Uterus (tissue), 4 donors: Measurements from ENCODE around the gene MRPS31. TPM values are rescaled to one million over a fixed set of nuclear protein-coding genes. Genes with fewer than 3 reads are reported as not detected.
"Not testable (repeated sequence)": the region's sequence is repeated elsewhere in the genome, so short reads cannot be mapped to it uniquely, and the experiment has no call there.

Experiments
- DNase-seq, 2 donors: peaks; one replicate each; pipeline ENCODE4 v3.0.0-alpha.2; 2019 to 2020
- H3K27ac ChIP-seq, 2 donors: fragments of 200-600 bp; sonication (generic); 1 replicate in 1 of 2; 2 replicates in 1 of 2; pipeline ENCODE4 v1.5.1; 2016 to 2018
- H3K27me3 ChIP-seq, 2 donors: fragments of 200-600 bp; sonication (generic); one replicate each; pipeline ENCODE4 v1.5.1; 2018 to 2019; ENCODE audit warnings: control low read depth in 1 of 2
- H3K36me3 ChIP-seq, 2 donors: fragments of 200-600 bp; sonication (generic); one replicate each; pipeline ENCODE4 v1.5.1; 2019; ENCODE audit warnings: control low read depth in 1 of 2
- H3K4me1 ChIP-seq, 2 donors: fragments of 200-600 bp; sonication (generic); one replicate each; pipeline ENCODE4 v1.5.1; 2018 to 2019; ENCODE audit warnings: control low read depth in 1 of 2
- H3K4me3 ChIP-seq, 2 donors: fragments of 200-600 bp; sonication (generic); 1 replicate in 1 of 2; 2 replicates in 1 of 2; pipeline ENCODE4 v1.5.1; 2018 to 2019; ENCODE audit warnings: mild to moderate bottlenecking in 1 of 2
- H3K9me3 ChIP-seq, 2 donors: fragments of 200-600 bp; sonication (generic); one replicate each; pipeline ENCODE4 v1.5.1; 2019; ENCODE audit warnings: control low read depth in 1 of 2
- POLR2A ChIP-seq, 2 donors: fragments of 450-650 bp; IDR thresholded peaks; one replicate each; pipeline ENCODE4 v1.6.1; 2016; ENCODE audit warnings: antibody characterized with exemption in 2 of 2, mild to moderate bottlenecking in 1 of 2, moderate library complexity in 1 of 2
- intact Hi-C: fragments of 100-400 bp; cut with DNase I; formaldehyde crosslinking; loops from one replicate; pipeline ENCODE4 v1.15.1; 2023; ENCODE audit warnings: low total_unique reads
- total RNA-seq, 4 donors: library from RNA; depleted of rRNA in 3 of 4; stranded (reverse); fragments of >200 nt in 3 of 4; gene quantifications; one replicate each; pipeline versions ENCODE4 v1.1.0 to v1.2.4, GENCODE V29; 2014 to 2023
- TF ChIP-seq, protein P1 (sequence below), 4 experiments: fragments of 200-600 bp in 2 of 4; fragments of 450-650 bp in 2 of 4; sonication (generic) in 2 of 4; IDR thresholded peaks; one replicate each; pipeline ENCODE4 v1.5.1; 2016 to 2019; ENCODE audit warnings: antibody characterized with exemption in 4 of 4, mild to moderate bottlenecking in 2 of 4, moderate library complexity in 1 of 4
- donor health status: DM: yes; HTN: yes; CAD: no.

MRPS31 gene
- total RNA-seq, 4 donors from 2014 or later, result 6.1 to 31.5 (median 27.9) TPM

DNA sequence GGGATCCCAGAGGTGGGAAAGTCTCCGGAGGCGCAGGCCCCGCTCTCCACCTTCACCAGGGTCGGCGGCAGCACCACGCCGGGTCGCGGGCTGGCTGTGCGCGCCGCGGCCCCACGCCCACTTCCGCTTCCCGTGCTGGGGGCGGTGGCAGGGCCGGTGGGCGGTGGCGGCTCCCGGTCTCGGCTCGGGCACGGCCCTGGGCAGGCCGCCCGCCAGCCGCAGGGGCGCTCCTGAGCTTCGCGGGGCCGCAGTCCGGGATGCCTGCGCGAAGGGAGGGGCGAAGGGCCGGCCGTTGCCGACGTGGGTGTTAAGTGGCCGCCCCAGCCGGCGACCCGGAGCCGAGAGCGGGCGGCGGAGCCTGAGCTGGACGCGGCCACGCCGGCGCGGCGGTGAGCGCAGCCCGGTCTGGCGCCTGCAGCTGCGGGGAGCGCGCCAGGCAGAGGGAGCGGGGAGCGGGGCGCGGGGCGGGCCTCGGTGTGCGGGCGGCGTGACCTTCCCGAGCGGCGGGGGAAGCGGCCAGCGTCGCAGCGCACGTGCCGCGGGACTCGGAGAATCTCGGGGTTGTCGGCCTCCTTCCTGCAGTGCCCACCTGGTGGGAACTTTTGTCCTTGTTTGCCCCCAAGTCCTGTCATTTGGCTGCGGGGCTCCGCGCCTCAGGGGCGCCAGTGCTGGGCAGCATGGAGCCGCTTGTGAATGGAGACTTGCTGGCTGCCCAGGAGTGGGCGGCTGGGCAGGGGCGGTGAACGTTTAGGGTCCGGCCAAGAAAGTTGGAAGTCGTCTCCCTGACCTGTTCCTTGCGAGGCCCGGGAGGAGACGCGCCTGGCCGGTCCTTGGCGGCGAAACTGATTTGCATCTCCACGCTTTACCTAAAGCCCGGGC, 18.5 kb upstream of the MRPS31 start, which contains the start of gene SLC25A15:
SLC25A15 (plus strand) TSS at position 337 of the 879 bp plus-strand sequence. CDS start 3,616 bp downstream, outside the sequence.
- TF ChIP-seq, protein P1, sequence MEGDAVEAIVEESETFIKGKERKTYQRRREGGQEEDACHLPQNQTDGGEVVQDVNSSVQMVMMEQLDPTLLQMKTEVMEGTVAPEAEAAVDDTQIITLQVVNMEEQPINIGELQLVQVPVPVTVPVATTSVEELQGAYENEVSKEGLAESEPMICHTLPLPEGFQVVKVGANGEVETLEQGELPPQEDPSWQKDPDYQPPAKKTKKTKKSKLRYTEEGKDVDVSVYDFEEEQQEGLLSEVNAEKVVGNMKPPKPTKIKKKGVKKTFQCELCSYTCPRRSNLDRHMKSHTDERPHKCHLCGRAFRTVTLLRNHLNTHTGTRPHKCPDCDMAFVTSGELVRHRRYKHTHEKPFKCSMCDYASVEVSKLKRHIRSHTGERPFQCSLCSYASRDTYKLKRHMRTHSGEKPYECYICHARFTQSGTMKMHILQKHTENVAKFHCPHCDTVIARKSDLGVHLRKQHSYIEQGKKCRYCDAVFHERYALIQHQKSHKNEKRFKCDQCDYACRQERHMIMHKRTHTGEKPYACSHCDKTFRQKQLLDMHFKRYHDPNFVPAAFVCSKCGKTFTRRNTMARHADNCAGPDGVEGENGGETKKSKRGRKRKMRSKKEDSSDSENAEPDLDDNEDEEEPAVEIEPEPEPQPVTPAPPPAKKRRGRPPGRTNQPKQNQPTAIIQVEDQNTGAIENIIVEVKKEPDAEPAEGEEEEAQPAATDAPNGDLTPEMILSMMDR (IDR thresholded peaks at IDR 0.05), result peak in 3 of 4 experiments; percentile 38 to 43 (median 42)
- peak in 1 of 2 donors; percentile 64 for TF ChIP-seq POLR2A (IDR thresholded peaks at IDR 0.05)
- intact Hi-C loops, result no loop called here
- peak within 1 kb of the TSS; percentile 89 to 90 for H3K27ac ChIP-seq
- H3K27me3 ChIP-seq, result no peaks in the 10 kb centered on the region
- no peaks in the 10 kb centered on the region for H3K36me3 ChIP-seq
- H3K4me1 ChIP-seq, result no peaks in the 10 kb centered on the region
- peak within 1 kb of the TSS; percentile 27 to 71 for H3K4me3 ChIP-seq
- peak; percentile 59 to 73 for DNase-seq
- no peaks in the 10 kb centered on the region for H3K9me3 ChIP-seq

DNA sequence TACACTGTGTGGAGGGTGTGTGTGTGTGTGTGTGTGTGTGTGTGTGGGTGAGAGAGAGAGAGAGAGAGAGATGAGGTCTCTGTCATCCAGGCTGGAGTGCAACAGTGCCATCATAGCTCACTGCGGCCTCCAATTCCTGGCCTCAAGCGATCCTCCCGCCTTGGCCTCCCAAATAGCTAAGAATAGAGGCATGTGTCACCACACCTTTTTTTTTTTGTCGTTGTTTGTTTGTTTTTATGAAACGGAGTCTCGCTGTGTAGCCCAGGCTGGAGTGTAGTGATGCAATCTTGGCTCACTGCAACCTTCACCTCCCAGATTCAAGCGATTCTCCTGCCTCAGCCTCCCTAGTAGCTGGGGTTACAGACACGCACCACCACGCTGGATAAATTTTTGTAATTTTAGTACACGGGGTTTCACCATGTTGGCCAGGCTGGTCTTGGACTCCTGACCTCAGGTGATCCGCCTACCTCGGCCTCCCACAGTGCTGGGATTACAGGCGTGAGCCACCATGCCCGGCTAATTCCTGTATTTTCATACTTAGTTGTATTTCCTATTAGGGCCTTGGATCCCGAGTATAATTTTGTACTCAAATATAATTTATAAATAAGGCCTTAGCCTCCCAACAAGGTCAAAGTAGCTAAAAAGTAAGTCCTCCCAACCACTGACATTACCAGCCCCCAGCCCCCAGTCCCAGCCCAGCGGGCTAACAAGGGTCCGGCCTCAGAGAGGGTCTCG, 17.7 kb upstream of the MRPS31 start:
- intact Hi-C loops, H3K9me3 ChIP-seq, H3K27me3 ChIP-seq, H3K4me1 ChIP-seq, H3K36me3 ChIP-seq, DNase-seq: not testable (repeated sequence)
- H3K27ac ChIP-seq, result peak overlapping the region; percentile 89 to 90
- peak overlapping the region; percentile 27 to 71 for H3K4me3 ChIP-seq

DNA sequence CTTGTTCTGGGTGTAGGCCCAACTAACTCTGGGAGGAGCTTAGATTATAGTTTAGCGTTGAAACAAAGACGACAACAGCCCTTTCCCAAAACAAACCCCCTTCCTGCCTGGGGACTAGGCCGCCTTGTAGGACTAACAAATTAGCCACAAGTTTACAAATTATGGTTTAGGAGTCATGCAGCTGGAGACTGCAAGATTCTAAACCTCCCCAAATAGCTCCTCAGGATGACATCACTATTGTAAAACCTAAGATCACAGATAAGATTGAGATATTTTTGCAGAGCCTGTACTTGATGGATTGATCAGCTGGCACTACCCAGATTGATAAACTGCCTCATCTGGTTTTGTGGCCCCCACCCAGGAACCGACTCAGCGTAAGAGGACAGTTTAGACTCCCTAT, 16.1 kb upstream of the MRPS31 start:
- H3K36me3 ChIP-seq, result no peaks in the 10 kb centered on the region
- H3K4me3 ChIP-seq, result no peak overlapping the region
- TF ChIP-seq POLR2A (IDR thresholded peaks at IDR 0.05), result no peak
- TF ChIP-seq, protein P1 (IDR thresholded peaks at IDR 0.05), result no peak
- H3K9me3 ChIP-seq, result no peaks in the 10 kb centered on the region
- DNase-seq, result no peak
- no peak overlapping the region for H3K27ac ChIP-seq
- intact Hi-C loops, result no loop called here
- no peaks in the 10 kb centered on the region for H3K4me1 ChIP-seq
- no peaks in the 10 kb centered on the region for H3K27me3 ChIP-seq

DNA sequence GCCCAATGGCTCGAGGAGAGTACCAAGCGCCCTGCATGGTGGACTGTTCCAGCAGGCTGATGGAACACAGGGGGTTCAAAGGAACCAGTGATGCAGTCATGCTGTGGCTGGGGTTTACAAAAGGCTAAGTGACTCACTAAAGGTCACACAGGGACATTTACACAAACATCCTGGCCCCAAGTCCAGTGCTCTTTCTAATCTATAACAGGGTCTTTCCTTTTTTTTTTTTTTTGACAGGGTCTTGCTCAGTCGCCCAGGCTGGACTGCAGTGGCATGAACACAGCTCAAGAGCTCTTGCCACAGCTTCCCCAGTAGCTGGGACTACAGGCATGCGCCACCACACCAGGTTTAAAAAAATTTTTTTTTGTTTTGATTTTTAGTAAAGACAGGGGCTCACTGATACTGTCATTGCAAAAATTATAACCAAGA, 15.6 kb upstream of the MRPS31 start:
- H3K4me3 ChIP-seq, result no peak overlapping the region
- H3K36me3 ChIP-seq, result no peaks in the 10 kb centered on the region
- H3K27ac ChIP-seq, result no peak overlapping the region
- no peaks in the 10 kb centered on the region for H3K27me3 ChIP-seq
- H3K4me1 ChIP-seq, result no peaks in the 10 kb centered on the region
- H3K9me3 ChIP-seq, result no peaks in the 10 kb centered on the region
- TF ChIP-seq, protein P1 (IDR thresholded peaks at IDR 0.05), result no peak
- no peak for TF ChIP-seq POLR2A (IDR thresholded peaks at IDR 0.05)
- intact Hi-C loops, result no loop called here
- no peak for DNase-seq

DNA sequence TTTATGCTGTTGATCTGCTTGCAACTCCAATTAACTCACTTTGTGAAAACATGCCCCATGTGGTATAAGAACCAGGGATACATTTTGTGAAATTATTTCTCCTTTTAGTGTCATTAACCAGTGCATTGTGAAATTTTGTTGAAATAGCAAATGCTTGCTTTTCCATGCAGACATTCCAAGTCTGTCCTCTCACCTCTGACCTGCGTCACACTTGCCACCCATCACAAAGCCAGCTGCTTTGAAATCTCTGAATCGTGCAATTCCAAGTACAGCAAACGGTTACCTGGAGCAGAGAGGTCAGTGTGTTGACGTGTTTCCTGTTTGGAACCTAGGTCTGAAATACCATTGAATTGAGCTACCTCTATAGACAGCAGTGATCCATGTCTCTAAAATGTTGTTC, 13.6 kb upstream of the MRPS31 start:
- Histone ChIP-seq H3K27me3 (no peaks in the 10 kb centered on the region), H3K27ac (no peak overlapping the region), H3K9me3 (no peaks in the 10 kb centered on the region), H3K4me1 (no peaks in the 10 kb centered on the region), H3K36me3 (no peaks in the 10 kb centered on the region), H3K4me3 (no peak overlapping the region)
- no peak for DNase-seq
- intact Hi-C loops, result no loop called here
- TF ChIP-seq, protein P1 (IDR thresholded peaks at IDR 0.05), result no peak
- TF ChIP-seq POLR2A (IDR thresholded peaks at IDR 0.05), result no peak

DNA sequence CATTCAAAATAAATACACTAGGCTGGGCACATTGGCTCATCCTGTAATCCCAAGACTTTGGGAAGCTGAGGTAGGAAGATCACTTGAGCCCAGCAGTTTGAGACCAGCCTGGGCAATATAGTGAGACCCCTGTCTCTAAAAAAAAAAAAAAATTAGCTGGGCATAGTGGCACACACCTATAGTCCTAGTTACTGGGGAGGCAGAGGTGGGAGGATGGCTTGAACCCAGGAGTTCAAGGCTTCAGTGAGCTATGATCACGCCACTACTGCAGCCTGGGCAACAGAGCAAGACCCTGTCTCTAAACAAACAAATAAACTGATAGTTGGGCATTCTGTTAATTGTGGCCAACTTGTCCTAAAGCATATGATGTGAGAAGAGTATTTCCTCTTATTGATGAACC, 12.0 kb upstream of the MRPS31 start:
- intact Hi-C loops, result not testable (repeated sequence)

More for the DNA sequence above, 12.0 kb upstream of the MRPS31 start:
- H3K4me3 ChIP-seq, H3K9me3 ChIP-seq, H3K4me1 ChIP-seq, DNase-seq, H3K36me3 ChIP-seq, H3K27me3 ChIP-seq, H3K27ac ChIP-seq: not testable (repeated sequence)
